Endothelial cell of umbilical vein (primary cell): ENCODE data around the gene GDPD3.
A peak's percentile ranks its signal among the peaks of the same experiment; 100 is the strongest.

Experiments
- GATA2 ChIP-seq: IDR thresholded peaks from 2 replicates; pipeline ENCODE4 v1.7.0; 2011; ENCODE audit warnings: low read depth, mild to moderate bottlenecking, moderate library complexity, mixed read lengths, low read length; ENCODE audit not compliant: insufficient read length, insufficient read depth
- MAX ChIP-seq: IDR thresholded peaks from 2 replicates; pipeline ENCODE4 v1.6.1; 2011; ENCODE audit not compliant: insufficient read depth, insufficient read length
- POLR2AphosphoS5 ChIP-seq: IDR thresholded peaks from 2 replicates; pipeline ENCODE4 v1.6.1; 2012; ENCODE audit warnings: low read depth, mild to moderate bottlenecking, control low read depth, low read length, moderate library complexity; ENCODE audit not compliant: insufficient read depth

- TF ChIP-seq POLR2AphosphoS5 (peak; percentile 88), GATA2 (no peak), MAX (no peak)
Measured at GRCh38 chr16:30065102-30065942, 48.0 kb downstream of the GDPD3 start, which contains the start of gene ALDOA.
